Large intestine (tissue), 3 donors: ENCODE results near the gene KLHL15. TPM values are rescaled to one million over a fixed set of nuclear protein-coding genes. Genes with fewer than 3 reads are reported as not detected.

Experiments
- DNase-seq, 2 donors: peaks; one replicate each; pipeline versions ENCODE4 v3.0.0 to v3.0.0-alpha.2; 2013
- H3K27ac ChIP-seq: one replicate; pipeline ENCODE4 v1.5.1; 2013; ENCODE audit warnings: low read length
- H3K27me3 ChIP-seq: 2 replicates; pipeline ENCODE4 v1.6.1; 2013; ENCODE audit warnings: low read length; ENCODE audit not compliant: control insufficient read depth, insufficient read depth
- H3K36me3 ChIP-seq: 2 replicates; pipeline ENCODE4 v1.6.1; 2013; ENCODE audit warnings: low read length; ENCODE audit not compliant: control insufficient read depth, insufficient read depth
- H3K4me1 ChIP-seq: one replicate; pipeline ENCODE4 v1.6.1; 2013; ENCODE audit warnings: low read length; ENCODE audit not compliant: control insufficient read depth, insufficient read depth
- H3K4me3 ChIP-seq: one replicate; pipeline ENCODE4 v1.5.1; 2013; ENCODE audit warnings: low read length
- H3K9me3 ChIP-seq: one replicate; pipeline ENCODE4 v1.6.1; 2013; ENCODE audit warnings: mild to moderate bottlenecking, low read depth, low read length, moderate library complexity; ENCODE audit not compliant: control insufficient read depth
- WGBS: methylation state at CpG from one replicate; pipeline ENCODE4 v1.1.5; 2013; ENCODE audit warnings: low lambda C conversion rate; ENCODE audit not compliant: insufficient coverage; 5-methylcytosine and 5-hydroxymethylcytosine counted together
- polyA plus RNA-seq: library from polyadenylated mRNA; unstranded; fragments of 120-200 nt; gene quantifications from one replicate; pipeline ENCODE4 v1.2.1, GENCODE V29; 2013

The KLHL15 gene
- polyA plus RNA-seq, 1 donor = 14.6 TPM

DNA sequence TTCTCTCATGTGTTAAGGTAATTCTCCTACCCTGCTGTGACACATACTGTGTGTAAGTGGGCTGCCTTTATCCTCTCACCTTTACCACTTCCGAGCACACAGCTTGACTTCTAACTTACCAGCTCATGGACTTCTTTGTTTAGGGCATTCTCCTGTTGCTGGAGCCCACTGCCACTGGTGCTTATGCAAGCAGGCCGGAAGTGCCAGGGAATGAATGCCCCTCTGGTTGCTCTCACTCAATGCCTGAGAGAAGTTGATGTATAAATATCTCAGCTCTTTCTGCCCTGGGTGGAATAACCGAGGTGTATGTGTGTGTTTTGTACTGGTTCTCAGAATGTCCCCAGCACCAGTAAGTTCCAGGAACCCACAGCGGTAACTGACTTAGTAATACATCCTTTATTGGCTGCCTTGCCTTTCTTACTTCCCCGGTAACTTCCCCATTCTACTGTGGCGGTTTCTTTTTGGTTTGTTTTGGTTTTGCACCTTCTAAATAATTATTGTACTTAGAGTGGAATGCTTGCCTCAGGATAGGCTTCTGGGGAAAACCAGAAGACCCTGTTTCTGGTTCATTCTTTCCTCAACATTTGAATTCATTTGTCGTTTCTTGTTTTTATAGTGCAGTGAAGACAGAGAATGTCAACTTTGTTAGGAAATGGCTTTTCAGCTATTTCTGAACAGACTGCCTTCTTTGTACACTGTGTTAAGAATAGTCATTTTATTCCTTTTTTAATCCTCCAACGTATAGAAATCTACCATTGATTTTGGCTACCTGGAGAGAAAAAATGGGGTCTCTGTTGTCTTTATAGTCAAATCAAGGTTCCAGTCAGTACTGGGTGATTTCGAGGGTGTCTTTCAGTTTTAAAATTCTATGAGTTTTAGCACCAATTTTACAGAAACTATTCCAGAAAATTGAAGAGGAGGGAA is 73.7 kb downstream of the KLHL15 start:
- Histone ChIP-seq H3K4me1 (no peaks in the 10 kb centered on the region), H3K4me3 (no peak overlapping the region), H3K27me3 (no peaks in the 10 kb centered on the region), H3K9me3 (no peaks in the 10 kb centered on the region), H3K27ac (no peak overlapping the region), H3K36me3 (no peaks in the 10 kb centered on the region)
- DNase-seq = no peak
- no CpG with 5 or more reads among the region's 9 CpGs for WGBS

DNA sequence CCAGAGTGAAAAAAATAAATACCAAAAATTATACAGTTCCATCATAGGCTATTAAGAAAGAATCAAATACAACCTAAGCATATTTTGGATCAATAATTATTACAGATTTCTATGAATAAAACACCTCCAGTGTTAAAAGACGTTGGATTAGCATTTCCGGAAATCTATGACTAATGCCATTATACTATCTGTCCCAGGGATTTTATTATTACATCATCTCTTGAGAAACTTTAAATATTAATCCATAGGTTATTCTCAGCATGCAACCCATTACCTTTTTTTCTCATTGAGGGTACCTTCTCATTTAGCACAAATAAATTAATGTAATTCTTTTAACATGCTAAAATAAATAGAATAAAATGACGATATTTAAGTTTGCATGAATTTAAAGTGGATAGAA is 74.6 kb downstream of the KLHL15 start:
- Histone ChIP-seq H3K9me3 (no peaks in the 10 kb centered on the region), H3K27me3 (no peaks in the 10 kb centered on the region), H3K27ac (no peak overlapping the region), H3K4me1 (no peaks in the 10 kb centered on the region), H3K36me3 (no peaks in the 10 kb centered on the region), H3K4me3 (no peak overlapping the region)
- no peak for DNase-seq
- WGBS = no CpG with 5 or more reads among the region's 3 CpGs

DNA sequence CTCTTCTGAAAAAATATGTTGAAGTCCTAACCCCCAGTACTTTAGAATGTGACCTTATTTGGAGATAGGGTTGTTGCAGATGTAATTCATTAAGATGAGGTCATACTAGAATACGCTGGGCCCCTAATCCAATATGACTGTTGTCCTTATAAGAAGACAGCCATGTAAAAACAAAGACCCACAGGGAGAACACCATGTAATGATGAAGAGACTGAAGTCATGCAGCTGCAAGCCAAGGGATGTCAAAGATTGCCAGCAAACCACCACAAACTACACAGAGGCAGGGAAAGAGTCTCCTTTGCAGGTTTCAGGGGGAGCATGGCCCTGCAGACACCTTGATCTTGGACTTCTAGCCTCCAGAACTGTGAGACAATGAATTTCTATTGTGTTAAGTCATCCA is 81.8 kb downstream of the KLHL15 start:
- no peak for DNase-seq
- no peaks in the 10 kb centered on the region for H3K27me3 ChIP-seq
- no CpG with 5 or more reads among the region's 1 CpG for WGBS
- no peaks in the 10 kb centered on the region for H3K36me3 ChIP-seq
- H3K27ac ChIP-seq = no peak overlapping the region
- no peaks in the 10 kb centered on the region for H3K4me1 ChIP-seq
- no peaks in the 10 kb centered on the region for H3K9me3 ChIP-seq
- no peak overlapping the region for H3K4me3 ChIP-seq

DNA sequence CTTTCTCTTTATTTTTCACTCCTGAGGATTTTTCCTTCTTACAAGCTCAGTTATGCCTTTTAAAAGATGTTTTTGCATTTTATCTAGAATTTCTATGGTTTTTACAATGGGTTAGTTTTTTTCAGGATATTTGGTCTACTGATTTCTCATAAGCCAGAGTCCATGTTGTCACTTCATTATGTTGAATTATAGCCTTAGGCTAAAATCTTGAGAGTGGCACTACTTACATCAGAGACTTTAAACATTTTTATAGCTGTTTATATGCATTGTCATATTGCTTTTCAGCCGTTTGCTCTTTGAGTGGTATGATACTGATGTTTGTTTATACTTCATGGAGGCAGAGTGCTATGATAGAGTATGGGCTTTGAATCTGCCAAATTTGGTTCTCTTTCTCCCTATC is 82.8 kb downstream of the KLHL15 start:
- H3K4me1 ChIP-seq = no peaks in the 10 kb centered on the region
- H3K36me3 ChIP-seq = no peaks in the 10 kb centered on the region
- no peak for DNase-seq
- WGBS = no CpG with 5 or more reads among the region's 1 CpG
- H3K27me3 ChIP-seq = no peaks in the 10 kb centered on the region
- H3K27ac ChIP-seq = no peak overlapping the region
- no peaks in the 10 kb centered on the region for H3K9me3 ChIP-seq
- H3K4me3 ChIP-seq = no peak overlapping the region

DNA sequence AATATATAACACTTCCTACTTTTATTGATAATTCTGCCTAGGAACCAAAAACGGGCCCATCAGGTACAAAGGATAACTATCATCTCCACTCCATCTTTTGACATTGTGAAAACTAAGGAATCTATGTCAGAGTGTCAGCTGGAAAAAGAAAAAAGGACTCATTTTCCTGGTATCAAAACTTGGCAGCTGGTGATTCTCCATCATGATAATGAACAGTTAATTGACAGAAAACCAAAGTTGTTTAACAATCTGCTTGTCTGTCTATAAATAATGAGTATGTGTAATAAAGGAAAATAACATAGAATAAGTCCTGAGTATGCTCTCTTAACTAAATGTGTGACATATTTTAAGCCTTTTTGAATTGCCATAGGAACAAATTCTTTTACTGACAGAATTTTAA is 87.8 kb downstream of the KLHL15 start:
- no peak for DNase-seq
- no CpG with 5 or more reads among the region's 1 CpG for WGBS
- no peak overlapping the region for H3K27ac ChIP-seq
- H3K4me3 ChIP-seq = no peak overlapping the region
- no peaks in the 10 kb centered on the region for H3K27me3 ChIP-seq
- H3K9me3 ChIP-seq = no peaks in the 10 kb centered on the region
- no peaks in the 10 kb centered on the region for H3K4me1 ChIP-seq
- H3K36me3 ChIP-seq = no peaks in the 10 kb centered on the region

DNA sequence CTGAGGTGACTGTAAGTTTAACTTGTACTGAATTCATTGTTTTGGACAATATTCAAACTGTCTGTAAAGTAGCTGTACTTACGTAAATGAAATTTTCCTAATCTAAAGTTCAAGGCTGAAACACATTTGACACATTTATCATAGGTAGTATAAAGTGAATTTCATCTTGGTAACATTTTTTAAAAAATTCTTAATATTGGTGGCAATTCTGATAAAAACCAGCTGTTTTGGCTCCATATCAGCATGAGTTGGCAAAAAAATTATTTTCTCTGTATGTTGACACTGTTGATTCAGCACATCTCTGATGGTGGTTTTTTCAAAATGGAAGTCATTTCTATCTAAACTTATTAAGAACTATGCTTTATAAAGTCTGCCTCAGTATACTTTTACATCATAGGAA is 88.3 kb downstream of the KLHL15 start:
- Histone ChIP-seq H3K4me1 (no peaks in the 10 kb centered on the region), H3K27me3 (no peaks in the 10 kb centered on the region), H3K36me3 (no peaks in the 10 kb centered on the region), H3K9me3 (no peaks in the 10 kb centered on the region), H3K27ac (no peak overlapping the region), H3K4me3 (no peak overlapping the region)
- WGBS = no CpG with 5 or more reads among the region's 1 CpG
- no peak for DNase-seq

DNA sequence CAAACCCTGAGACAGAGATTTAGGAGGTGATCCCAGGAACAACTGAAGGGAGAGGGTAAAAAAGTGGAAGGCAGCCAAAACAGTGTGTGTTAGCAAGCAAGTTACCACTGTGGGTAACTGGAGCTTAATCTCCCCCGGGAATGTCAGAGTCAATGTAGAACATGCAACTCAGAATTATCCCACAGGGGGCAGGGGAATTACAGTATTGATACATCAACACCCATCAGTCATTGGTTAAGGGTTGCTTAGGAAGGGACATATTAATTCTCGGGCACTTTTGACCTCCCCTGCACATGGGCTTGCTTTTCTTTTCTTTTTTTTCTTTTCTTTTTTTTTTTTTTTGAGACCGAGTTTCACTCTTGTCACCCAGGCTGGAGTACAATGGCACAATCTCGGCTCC is 89.9 kb downstream of the KLHL15 start:
- Histone ChIP-seq H3K9me3 (no peaks in the 10 kb centered on the region), H3K27me3 (no peaks in the 10 kb centered on the region), H3K27ac (no peak overlapping the region), H3K4me1 (no peaks in the 10 kb centered on the region), H3K36me3 (no peaks in the 10 kb centered on the region), H3K4me3 (no peak overlapping the region)
- no peak for DNase-seq
- no CpG with 5 or more reads among the region's 4 CpGs for WGBS

DNA sequence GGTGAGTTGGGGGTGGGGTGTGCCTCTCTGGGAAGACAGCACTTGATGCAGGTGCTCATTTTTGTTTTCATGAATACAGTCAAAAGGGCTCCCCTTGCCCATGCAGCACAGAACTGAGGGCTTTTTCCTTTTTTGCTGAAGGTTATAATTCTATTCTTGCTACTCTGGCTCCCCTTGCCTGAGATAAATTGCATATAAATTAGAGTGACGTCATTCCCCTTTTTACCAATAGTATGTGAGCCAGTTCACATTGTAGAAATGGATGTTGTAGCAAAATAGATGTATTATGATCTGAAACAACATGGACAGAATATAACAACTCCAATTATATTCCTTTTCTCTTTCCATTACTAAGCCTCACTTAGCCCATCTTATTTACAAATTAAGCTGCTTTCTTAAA is 90.8 kb downstream of the KLHL15 start:
- Histone ChIP-seq H3K27me3 (no peaks in the 10 kb centered on the region), H3K4me1 (peaks cover 4% of the 10 kb centered on the region), H3K4me3 (no peak overlapping the region), H3K9me3 (no peaks in the 10 kb centered on the region), H3K36me3 (no peaks in the 10 kb centered on the region), H3K27ac (no peak overlapping the region)
- WGBS = no CpG with 5 or more reads among the region's 1 CpG
- no peak for DNase-seq

DNA sequence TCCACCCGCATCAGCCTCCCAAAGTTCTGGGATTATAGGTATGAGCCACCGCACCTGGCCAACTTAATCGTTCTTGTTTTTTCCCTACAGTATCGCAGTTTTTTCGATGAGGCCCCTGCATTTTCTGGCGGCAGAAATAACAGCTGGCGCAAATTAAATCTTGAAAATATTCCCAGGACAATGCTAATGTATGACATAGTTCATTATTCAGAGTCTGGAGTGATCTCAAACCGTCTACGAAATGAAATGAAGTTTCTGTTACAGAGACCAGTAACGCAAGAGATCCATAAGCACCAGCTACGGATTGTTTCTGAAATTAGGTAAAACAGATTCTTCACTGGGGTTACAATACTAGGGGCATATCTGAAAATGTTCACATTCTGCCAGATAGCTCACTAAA is 91.9 kb downstream of the KLHL15 start:
- Histone ChIP-seq H3K27me3 (no peaks in the 10 kb centered on the region), H3K4me1 (peaks cover 4% of the 10 kb centered on the region), H3K27ac (no peak overlapping the region), H3K4me3 (no peak overlapping the region), H3K36me3 (no peaks in the 10 kb centered on the region), H3K9me3 (no peaks in the 10 kb centered on the region)
- no peak for DNase-seq
- WGBS = no CpG with 5 or more reads among the region's 11 CpGs
